Chondrocyte (in vitro differentiated cells): ENCODE measurements around the gene FAM234B. TPM values are rescaled to one million over a fixed set of nuclear protein-coding genes. Genes with fewer than 3 reads are reported as not detected.

Experiments used
- DNase-seq: peaks from one replicate; pipeline ENCODE4 v3.0.0; 2021; ENCODE audit warnings: mixed read lengths, low spot score
- H3K27ac Mint-ChIP-seq: one replicate; pipeline ENCODE4 v1.8.0; 2021; ENCODE audit warnings: mild to moderate bottlenecking, moderate library complexity, mixed read lengths; ENCODE audit not compliant: unreplicated experiment
- H3K27me3 Mint-ChIP-seq: 2 replicates; pipeline ENCODE4 v1.8.0; 2021; ENCODE audit warnings: low read depth, mixed read lengths
- H3K36me3 Mint-ChIP-seq: 2 replicates; pipeline ENCODE4 v1.8.0; 2021; ENCODE audit warnings: low read depth, mixed read lengths
- H3K4me1 Mint-ChIP-seq: 2 replicates; pipeline ENCODE4 v1.8.0; 2021; ENCODE audit warnings: low read depth, mild to moderate bottlenecking, mixed read lengths
- H3K4me3 Mint-ChIP-seq: one replicate; pipeline ENCODE4 v1.8.0; 2021; ENCODE audit warnings: mild to moderate bottlenecking, moderate library complexity, mixed read lengths; ENCODE audit not compliant: unreplicated experiment
- H3K9me3 Mint-ChIP-seq: 2 replicates; pipeline ENCODE4 v1.8.0; 2021; ENCODE audit warnings: low read depth, mixed read lengths
- total RNA-seq: library from RNA; stranded (reverse); gene quantifications from 3 replicates; pipeline ENCODE4 v1.2.1, GENCODE V29; 2021
- TF ChIP-seq, protein P1 (sequence below): fragments of 200-600 bp; sonication (generic); IDR thresholded peaks from 2 replicates; pipeline ENCODE4 v1.5.0; 2021; ENCODE audit warnings: antibody characterized with exemption, mild to moderate bottlenecking, moderate library complexity

FAM234B gene
- total RNA-seq, 1 donor from 2014 or later: 3.8 TPM

DNA sequence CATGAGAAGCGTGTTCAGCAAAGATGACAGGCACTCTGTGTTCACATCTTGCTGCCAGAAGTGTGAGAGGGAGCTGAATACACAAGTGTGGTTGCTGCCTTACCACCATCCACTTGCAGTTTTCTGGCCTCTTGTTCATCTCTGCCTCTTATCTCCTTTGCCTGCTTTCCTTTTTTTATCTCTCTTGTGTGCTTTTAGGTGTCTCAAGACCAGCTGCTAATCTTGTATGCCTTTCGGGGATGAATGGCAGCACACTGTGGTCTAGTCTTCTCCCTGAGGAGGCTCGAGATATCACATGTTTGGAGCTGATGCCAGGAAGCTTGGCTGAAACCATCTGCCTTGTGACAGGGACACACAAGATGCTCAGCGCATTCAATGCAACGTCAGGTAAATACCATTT is 17.2 kb downstream of the FAM234B start:
- Mint-ChIP-seq H3K27me3 (no peaks in the 10 kb centered on the region), H3K36me3 (peaks cover 16% of the 10 kb centered on the region), H3K4me1 (no peaks in the 10 kb centered on the region), H3K27ac (no peak overlapping the region), H3K4me3 (no peak overlapping the region), H3K9me3 (no peaks in the 10 kb centered on the region)
- no peak for DNase-seq
- TF ChIP-seq, protein P1, sequence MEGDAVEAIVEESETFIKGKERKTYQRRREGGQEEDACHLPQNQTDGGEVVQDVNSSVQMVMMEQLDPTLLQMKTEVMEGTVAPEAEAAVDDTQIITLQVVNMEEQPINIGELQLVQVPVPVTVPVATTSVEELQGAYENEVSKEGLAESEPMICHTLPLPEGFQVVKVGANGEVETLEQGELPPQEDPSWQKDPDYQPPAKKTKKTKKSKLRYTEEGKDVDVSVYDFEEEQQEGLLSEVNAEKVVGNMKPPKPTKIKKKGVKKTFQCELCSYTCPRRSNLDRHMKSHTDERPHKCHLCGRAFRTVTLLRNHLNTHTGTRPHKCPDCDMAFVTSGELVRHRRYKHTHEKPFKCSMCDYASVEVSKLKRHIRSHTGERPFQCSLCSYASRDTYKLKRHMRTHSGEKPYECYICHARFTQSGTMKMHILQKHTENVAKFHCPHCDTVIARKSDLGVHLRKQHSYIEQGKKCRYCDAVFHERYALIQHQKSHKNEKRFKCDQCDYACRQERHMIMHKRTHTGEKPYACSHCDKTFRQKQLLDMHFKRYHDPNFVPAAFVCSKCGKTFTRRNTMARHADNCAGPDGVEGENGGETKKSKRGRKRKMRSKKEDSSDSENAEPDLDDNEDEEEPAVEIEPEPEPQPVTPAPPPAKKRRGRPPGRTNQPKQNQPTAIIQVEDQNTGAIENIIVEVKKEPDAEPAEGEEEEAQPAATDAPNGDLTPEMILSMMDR: no peak

DNA sequence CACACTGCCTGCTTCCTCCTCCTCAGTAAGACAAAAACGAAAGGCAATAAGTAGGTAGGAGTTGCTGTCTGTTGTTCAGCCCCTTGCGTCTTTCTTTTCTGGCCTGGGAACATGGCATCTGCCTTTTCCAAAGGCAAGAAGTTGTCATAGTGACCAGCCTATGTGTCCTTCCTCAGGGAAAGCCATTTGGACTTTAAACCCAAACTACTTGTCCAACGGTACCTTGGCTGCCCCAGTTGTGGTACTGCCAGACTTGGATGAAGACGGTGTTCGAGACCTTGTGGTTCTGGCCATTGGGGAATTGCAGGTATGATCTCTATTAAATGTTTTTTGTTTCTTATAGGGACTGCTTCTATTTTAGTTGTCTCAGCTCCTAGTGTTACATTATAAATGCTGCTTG is 18.5 kb downstream of the FAM234B start:
- TF ChIP-seq, protein P1: no peak
- Mint-ChIP-seq H3K27ac (no peak overlapping the region), H3K4me1 (no peaks in the 10 kb centered on the region), H3K36me3 (peaks cover 21% of the 10 kb centered on the region), H3K4me3 (no peak overlapping the region), H3K9me3 (no peaks in the 10 kb centered on the region), H3K27me3 (no peaks in the 10 kb centered on the region)
- DNase-seq: no peak

DNA sequence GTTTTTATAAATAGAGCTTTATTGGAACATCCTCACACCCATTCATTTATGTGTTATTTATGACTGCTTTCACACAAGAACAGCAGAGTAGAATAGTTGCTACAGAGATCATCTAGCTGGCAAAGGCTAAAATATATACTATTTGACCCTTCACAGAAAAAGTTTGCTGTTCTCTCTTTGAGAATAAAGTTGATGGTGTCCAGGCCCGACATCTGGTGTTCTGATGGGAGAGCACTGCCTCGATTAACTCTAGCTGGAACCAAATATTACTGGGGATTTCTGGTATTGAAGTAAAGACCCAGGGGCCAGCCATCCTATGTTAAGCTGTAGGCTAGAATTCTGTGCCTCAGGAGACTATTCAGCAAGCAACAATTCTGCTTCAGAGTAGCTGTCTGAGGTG is 21.8 kb downstream of the FAM234B start:
- no peak for DNase-seq
- peaks cover 19% of the 10 kb centered on the region for H3K36me3 Mint-ChIP-seq
- no peak overlapping the region for H3K27ac Mint-ChIP-seq
- no peaks in the 10 kb centered on the region for H3K27me3 Mint-ChIP-seq
- TF ChIP-seq, protein P1: no peak
- no peaks in the 10 kb centered on the region for H3K4me1 Mint-ChIP-seq
- H3K4me3 Mint-ChIP-seq: no peak overlapping the region
- H3K9me3 Mint-ChIP-seq: no peaks in the 10 kb centered on the region

DNA sequence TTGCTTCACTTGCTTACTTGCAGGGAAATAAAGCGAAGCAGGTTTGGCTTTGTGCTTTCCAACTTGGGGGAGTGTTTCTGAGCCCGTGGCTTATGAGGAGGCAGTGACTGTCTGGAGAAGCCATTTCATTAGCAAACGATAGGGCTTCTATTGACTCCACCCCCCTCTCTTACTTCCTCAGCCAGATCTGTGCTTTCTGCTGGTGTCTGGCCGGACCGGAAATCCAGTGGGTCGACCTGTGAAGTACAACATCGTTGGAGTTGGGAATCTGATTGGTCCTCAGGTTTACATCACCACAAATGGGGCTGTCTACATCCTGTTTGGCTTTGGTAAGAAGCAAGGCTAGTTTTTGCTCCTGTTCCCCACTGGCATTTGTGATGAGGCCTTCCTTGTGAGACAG is 22.3 kb downstream of the FAM234B start:
- Mint-ChIP-seq H3K4me3 (no peak overlapping the region), H3K27me3 (no peaks in the 10 kb centered on the region), H3K27ac (no peak overlapping the region), H3K36me3 (peaks cover 18% of the 10 kb centered on the region), H3K4me1 (no peaks in the 10 kb centered on the region), H3K9me3 (no peaks in the 10 kb centered on the region)
- DNase-seq: no peak
- TF ChIP-seq, protein P1: no peak

DNA sequence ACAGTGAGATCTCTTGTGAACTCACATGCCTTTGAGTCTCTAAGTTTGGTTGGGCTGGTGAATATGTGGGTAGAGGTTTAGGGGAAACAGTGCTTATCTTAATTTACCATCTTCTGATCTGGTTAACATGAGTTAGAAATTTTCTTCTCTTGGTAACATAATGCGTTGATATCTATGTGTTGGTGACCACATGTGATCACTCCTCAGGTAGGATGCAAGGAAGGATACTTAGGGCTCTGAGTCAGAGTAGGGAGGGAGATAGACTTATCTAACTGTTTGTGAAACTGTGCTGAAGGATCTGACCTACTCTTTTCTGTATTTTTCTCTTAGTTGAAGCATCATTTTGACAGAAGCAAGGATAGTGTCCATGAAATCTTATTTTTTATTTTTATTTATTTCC is 23.1 kb downstream of the FAM234B start:
- H3K4me3 Mint-ChIP-seq: no peak overlapping the region
- no peaks in the 10 kb centered on the region for H3K27me3 Mint-ChIP-seq
- TF ChIP-seq, protein P1: no peak
- peaks cover 13% of the 10 kb centered on the region for H3K36me3 Mint-ChIP-seq
- DNase-seq: no peak
- no peaks in the 10 kb centered on the region for H3K9me3 Mint-ChIP-seq
- H3K27ac Mint-ChIP-seq: no peak overlapping the region
- H3K4me1 Mint-ChIP-seq: no peaks in the 10 kb centered on the region
